RWPE1 (cell line): ENCODE measurements around the gene ZBTB45.

Experiments
- CTCF ChIA-PET: fragments of 350-600 bp; sonication (Branson Sonifier 250); formaldehyde crosslinking; extraction: SDS; loops from one replicate; lab custom pipeline; 2021; lab: Yijun Ruan, JAX
- POLR2A ChIA-PET: fragments of 400-600 bp; formaldehyde crosslinking; extraction: SDS; loops from one replicate; lab custom pipeline; 2020; ENCODE audit warnings: antibody characterized with exemption; ENCODE audit not compliant: low non-redundant PET; lab: Yijun Ruan, JAX
- DNase-seq: peaks from one replicate; pipeline ENCODE4 v3.0.0; 2012; ENCODE audit warnings: low spot score
- H3K27ac ChIP-seq: fragments of 450-650 bp; 2 replicates; pipeline ENCODE4 v1.5.1; 2017
- TF ChIP-seq, protein P1 (sequence below): fragments of 450-650 bp; conservative IDR thresholded peaks from 2 replicates; pipeline ENCODE4 v1.5.1; 2017; ENCODE audit warnings: low read depth, mild to moderate bottlenecking

ZBTB45 gene

DNA sequence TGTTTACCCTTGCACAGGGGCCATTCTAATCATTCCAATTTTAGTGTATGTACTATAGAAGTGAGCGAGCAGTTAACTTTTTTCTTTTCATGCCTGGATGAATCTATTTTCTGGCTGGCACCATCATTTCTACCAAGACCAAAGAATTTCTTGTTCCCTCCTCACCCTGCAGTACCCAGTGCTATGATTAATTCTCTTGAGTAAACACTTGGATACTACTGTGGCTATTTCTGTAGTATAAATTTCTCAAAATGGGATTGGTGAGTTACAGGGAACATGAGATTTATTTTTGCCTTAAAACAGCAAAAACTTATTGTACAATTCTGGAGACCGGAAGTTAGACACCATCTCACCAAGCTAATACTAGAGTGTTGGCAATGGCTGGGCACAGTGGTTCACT, 35.8 kb downstream of the ZBTB45 start:
- DNase-seq = no peak
- CTCF ChIA-PET = no interaction called here
- TF ChIP-seq, protein P1, sequence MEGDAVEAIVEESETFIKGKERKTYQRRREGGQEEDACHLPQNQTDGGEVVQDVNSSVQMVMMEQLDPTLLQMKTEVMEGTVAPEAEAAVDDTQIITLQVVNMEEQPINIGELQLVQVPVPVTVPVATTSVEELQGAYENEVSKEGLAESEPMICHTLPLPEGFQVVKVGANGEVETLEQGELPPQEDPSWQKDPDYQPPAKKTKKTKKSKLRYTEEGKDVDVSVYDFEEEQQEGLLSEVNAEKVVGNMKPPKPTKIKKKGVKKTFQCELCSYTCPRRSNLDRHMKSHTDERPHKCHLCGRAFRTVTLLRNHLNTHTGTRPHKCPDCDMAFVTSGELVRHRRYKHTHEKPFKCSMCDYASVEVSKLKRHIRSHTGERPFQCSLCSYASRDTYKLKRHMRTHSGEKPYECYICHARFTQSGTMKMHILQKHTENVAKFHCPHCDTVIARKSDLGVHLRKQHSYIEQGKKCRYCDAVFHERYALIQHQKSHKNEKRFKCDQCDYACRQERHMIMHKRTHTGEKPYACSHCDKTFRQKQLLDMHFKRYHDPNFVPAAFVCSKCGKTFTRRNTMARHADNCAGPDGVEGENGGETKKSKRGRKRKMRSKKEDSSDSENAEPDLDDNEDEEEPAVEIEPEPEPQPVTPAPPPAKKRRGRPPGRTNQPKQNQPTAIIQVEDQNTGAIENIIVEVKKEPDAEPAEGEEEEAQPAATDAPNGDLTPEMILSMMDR = no peak
- no peak overlapping the region for H3K27ac ChIP-seq
- POLR2A ChIA-PET = no interaction called here

DNA sequence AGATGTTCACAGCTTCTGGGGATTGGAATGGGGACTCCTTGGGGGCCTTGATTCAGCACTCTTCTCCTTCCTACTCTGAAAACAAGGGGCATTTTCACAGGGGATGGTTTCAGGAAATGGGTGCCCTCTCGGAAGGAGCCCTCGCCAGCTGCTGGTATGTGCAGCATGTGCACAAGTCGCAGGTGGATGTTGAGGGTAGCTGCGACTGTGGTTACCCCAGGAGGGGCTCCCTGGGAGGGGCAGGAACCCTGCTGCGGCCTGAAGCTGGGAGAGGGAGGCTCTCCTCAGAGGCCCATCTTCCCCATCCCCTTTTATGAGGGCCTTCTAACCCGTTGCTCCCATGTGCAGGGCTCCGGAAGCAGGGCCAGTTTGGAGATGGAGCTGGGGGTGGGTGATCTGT, 37.2 kb downstream of the ZBTB45 start:
- TF ChIP-seq, protein P1 = no peak
- ChIA-PET CTCF (interaction anchor here (1.2 kb wide), 1 partner anchor 76 kb away, joined by 3 read pairs; no protein-coding TSS in a partner anchor), POLR2A (no interaction called here)
- no peak overlapping the region for H3K27ac ChIP-seq
- no peak for DNase-seq

DNA sequence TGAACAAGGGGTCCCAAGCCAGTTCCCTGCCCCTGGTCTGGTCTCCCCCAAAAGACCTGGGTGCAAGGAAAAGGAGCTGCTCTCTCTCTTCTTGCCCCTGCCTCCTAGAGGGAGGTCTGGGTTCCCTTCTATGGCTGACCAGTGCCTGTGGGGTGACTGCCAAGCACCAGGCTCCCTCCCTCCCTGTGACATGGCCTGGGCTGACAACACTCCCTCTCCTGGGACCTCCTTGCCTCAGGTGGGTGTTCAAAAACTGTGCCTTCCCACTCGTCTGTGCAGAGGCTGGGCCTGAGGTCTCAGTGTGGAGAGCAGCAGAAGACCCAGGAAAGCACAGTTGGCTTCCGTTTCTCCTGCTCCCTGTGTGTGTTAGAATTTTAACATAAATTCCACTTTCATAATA, 38.8 kb downstream of the ZBTB45 start:
- TF ChIP-seq, protein P1 = no peak
- peak overlapping the region; percentile 93 for H3K27ac ChIP-seq
- ChIA-PET POLR2A (no interaction called here), CTCF (no interaction called here)
- no peak for DNase-seq

DNA sequence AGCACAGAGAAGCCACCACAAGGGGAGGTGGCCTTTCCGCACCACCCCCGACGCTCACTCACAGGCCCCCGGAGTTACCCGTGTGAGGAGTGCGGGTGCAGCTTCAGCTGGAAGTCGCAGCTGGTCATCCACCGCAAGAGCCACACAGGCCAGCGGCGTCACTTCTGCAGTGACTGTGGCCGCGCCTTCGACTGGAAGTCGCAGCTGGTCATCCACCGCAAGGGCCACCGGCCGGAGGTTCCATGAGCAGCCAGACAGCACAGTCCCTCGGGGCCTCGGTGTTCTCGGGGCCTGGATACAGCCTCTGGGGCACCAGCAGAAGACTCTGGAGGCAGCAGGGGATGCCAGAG, 39.2 kb downstream of the ZBTB45 start:
- TF ChIP-seq, protein P1 = no peak
- no peak for DNase-seq
- H3K27ac ChIP-seq = peak overlapping the region; percentile 93
- ChIA-PET POLR2A (no interaction called here), CTCF (no interaction called here)

DNA sequence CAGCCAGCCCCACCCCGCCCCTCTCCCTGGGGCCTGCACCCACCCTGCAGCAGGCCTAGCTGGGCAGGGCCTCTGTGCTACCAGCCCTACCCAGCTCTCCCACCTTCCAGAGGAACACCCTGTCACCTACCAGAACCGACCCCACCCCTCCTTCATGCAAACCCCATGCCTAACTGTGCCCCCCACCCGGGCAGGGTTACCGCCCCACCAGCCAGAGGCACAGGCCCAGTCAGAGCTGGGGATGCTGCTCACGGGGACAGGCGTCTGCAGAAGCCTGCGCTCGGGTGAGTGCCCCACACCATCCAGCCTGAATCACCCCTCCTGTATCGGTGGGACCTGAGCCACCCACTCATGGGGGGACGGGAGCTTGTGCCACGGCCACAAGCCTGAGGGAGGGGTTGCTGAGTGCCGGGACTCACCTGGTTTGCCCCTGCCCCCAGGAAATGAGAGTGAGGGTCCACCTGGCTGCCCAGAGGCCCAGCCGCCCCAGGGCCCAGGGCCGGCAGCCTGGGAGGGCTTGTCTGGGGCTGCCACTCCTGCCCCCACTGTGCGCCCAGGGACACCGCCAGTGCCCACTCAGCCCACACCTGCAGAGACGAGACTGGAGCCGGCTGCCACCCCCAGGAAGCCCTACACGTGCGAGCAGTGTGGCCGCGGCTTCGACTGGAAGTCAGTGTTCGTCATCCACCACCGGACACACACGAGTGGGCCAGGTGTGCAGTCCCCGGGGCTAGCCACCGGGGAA, 39.7 kb downstream of the ZBTB45 start:
- ChIA-PET POLR2A (no interaction called here), CTCF (interaction anchor here (0.6 kb wide), 1 partner anchor 34 kb away, joined by 3 read pairs; no protein-coding TSS in a partner anchor)
- TF ChIP-seq, protein P1 = no peak
- H3K27ac ChIP-seq = peak overlapping the region; percentile 93
- no peak for DNase-seq

DNA sequence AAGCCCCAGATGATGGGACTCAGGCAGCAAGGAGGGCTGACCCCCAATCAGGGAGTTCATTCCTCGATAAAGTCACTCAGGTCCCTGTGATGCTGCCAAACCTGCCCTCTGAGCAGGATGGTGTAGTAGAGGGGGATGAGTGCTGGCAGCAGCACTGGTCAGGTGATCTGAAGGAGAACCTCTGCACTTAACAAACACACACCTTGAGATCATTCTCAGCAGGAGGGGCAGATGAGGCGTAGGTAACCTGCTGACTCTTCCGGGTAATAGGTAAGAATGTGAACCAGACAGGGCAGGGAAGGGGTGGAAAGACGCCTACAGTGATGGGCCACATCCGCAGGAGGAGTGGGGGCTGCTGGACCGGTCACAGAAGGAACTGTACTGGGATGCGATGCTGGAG, 40.3 kb downstream of the ZBTB45 start:
- ChIA-PET CTCF (interaction anchor here (0.6 kb wide), 1 partner anchor 35 kb away, joined by 3 read pairs; no protein-coding TSS in a partner anchor), POLR2A (no interaction called here)
- TF ChIP-seq, protein P1 = no peak
- peak overlapping the region; percentile 93 for H3K27ac ChIP-seq
- no peak for DNase-seq
